Upper lobe of left lung (tissue), 6 donors: ENCODE results near the gene ADGRG1. TPM values are rescaled to one million over a fixed set of nuclear protein-coding genes. Genes with fewer than 3 reads are reported as not detected.

Experiments
- ATAC-seq, 2 donors: fragments of 200-7000 bp; cut with Tn5 transposase; one replicate each; pipeline ENCODE4 v1.9.1; 2022; ENCODE audit warnings: mild to moderate bottlenecking in 2 of 2, moderate library complexity in 2 of 2; ENCODE audit not compliant: low FRiP score in 2 of 2
- DNase-seq, 2 donors: peaks; one replicate each; pipeline ENCODE4 v3.0.0-alpha.2; 2019 to 2020
- H3K27ac ChIP-seq, 4 donors: fragments of 200-600 bp; sonication (generic); one replicate each; pipeline ENCODE4 v1.5.1; 2016 to 2019
- H3K27me3 ChIP-seq, 4 donors: fragments of 200-600 bp; sonication (generic); one replicate each; pipeline ENCODE4 v1.5.1; 2017 to 2019
- H3K36me3 ChIP-seq, 4 donors: fragments of 200-600 bp; sonication (generic); one replicate each; pipeline ENCODE4 v1.5.1; 2016 to 2019
- H3K4me1 ChIP-seq, 4 donors: fragments of 200-600 bp; sonication (generic); one replicate each; pipeline ENCODE4 v1.5.1; 2018 to 2019
- H3K4me3 ChIP-seq, 4 donors: fragments of 200-600 bp; sonication (generic); one replicate each; pipeline ENCODE4 v1.5.1; 2017 to 2019; ENCODE audit warnings: mild to moderate bottlenecking in 2 of 4, moderate library complexity in 1 of 4
- H3K9me3 ChIP-seq, 4 donors: fragments of 200-600 bp; sonication (generic); one replicate each; pipeline ENCODE4 v1.5.1; 2018 to 2019
- EP300 ChIP-seq, 4 donors: sonication (generic); formaldehyde crosslinking; IDR thresholded peaks; one replicate each; pipeline ENCODE4 v1.5.1; 2017; ENCODE audit warnings: antibody characterized with exemption in 4 of 4, control low read depth in 2 of 4
- POLR2A ChIP-seq, 4 donors: fragments of 450-650 bp; IDR thresholded peaks; one replicate each; pipeline ENCODE4 v1.5.1; 2016 to 2017; ENCODE audit warnings: antibody characterized with exemption in 4 of 4, mild to moderate bottlenecking in 2 of 4
- POLR2AphosphoS5 ChIP-seq, 2 donors: sonication (generic); formaldehyde crosslinking; IDR thresholded peaks; one replicate each; pipeline ENCODE4 v1.5.1; 2017; ENCODE audit warnings: antibody characterized with exemption in 2 of 2
- WGBS, 2 donors: methylation state at CpG; one replicate each; pipeline ENCODE4 v1.1.5; 2017 to 2018; 5-methylcytosine and 5-hydroxymethylcytosine counted together
- total RNA-seq, 6 donors: library from RNA; depleted of rRNA in 4 of 6; stranded (reverse); fragments of >200 nt in 4 of 6; gene quantifications; one replicate each; pipeline versions ENCODE4 v1.1.0 to v1.2.1, GENCODE V29; 2016 to 2021
- TF ChIP-seq, protein P1 (sequence below), 6 experiments: fragments of 450-650 bp in 4 of 6; fragments of 200-600 bp in 2 of 6; sonication (generic) in 2 of 6; IDR thresholded peaks; one replicate each; pipeline ENCODE4 v1.5.1; 2016 to 2019; ENCODE audit warnings: antibody characterized with exemption in 6 of 6
- donor health status: DM: no; HTN: no; CAD: no; lungs with moderate emphysema.
- donor health status: DM: no; HTN: yes; CAD: no; lungs with severe emphysema.

Gene ADGRG1
- total RNA-seq, 6 donors from 2014 or later: 34.6 to 89.3 (median 40.4) TPM

DNA sequence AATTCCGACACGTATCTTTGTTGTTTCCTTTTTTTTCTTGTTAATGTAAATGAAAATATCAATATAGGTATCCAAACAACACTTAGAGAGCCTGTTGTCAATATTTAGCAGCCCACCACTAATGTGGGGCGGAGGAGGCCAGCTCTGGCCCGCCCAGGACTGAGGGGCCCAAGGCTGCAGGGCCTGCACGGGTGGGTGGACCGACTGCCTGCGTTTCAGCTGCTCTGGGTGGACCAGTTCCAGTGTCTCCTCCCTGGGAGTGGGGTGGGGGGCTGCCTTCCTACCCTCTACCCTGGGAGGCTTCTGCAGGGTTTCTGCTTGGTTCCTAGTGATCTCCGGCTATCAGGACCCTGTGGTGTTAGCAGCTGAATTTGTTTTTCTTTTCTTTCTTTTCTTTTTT lies 15.9 kb upstream of the ADGRG1 start:
- no peak overlapping the region for H3K27ac ChIP-seq
- no peaks in the 10 kb centered on the region for H3K36me3 ChIP-seq
- WGBS, 2 donors: 91 to 94% methylated on average over 8 of the region's 8 CpGs
- H3K9me3 ChIP-seq: no peaks in the 10 kb centered on the region
- peaks cover 0 to 20% (median 13%) of the 10 kb centered on the region in 4 donors for H3K4me1 ChIP-seq
- no peak overlapping the region for H3K4me3 ChIP-seq
- DNase-seq (peak in 1 of 2 donors; percentile 56), ATAC-seq (no peak)
- TF ChIP-seq POLR2A (IDR thresholded peaks at IDR 0.05) (no peak), EP300 (IDR thresholded peaks at IDR 0.05) (no peak), POLR2AphosphoS5 (IDR thresholded peaks at IDR 0.05) (no peak)
- TF ChIP-seq, protein P1, sequence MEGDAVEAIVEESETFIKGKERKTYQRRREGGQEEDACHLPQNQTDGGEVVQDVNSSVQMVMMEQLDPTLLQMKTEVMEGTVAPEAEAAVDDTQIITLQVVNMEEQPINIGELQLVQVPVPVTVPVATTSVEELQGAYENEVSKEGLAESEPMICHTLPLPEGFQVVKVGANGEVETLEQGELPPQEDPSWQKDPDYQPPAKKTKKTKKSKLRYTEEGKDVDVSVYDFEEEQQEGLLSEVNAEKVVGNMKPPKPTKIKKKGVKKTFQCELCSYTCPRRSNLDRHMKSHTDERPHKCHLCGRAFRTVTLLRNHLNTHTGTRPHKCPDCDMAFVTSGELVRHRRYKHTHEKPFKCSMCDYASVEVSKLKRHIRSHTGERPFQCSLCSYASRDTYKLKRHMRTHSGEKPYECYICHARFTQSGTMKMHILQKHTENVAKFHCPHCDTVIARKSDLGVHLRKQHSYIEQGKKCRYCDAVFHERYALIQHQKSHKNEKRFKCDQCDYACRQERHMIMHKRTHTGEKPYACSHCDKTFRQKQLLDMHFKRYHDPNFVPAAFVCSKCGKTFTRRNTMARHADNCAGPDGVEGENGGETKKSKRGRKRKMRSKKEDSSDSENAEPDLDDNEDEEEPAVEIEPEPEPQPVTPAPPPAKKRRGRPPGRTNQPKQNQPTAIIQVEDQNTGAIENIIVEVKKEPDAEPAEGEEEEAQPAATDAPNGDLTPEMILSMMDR (IDR thresholded peaks at IDR 0.05): no peak
- H3K27me3 ChIP-seq: no peaks in the 10 kb centered on the region

DNA sequence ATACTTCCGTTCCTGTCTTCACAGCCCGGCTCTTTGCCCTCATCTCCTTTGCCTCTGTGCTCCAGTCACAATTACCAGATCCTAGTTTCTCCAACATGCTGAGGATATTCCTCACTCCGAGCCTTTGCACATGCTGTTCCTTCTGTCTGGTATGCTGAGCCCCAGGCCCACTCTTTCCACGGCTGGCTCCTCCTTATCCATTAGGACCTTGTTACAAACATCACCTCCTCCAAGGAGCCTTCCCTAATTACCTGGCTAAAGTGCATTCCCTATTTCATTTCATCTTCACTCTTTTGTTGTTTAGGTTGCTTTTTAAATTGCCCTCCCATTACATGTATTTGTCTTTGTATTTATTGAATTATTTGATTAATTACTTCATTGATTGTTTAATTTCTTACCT lies 14.9 kb upstream of the ADGRG1 start:
- no peak for DNase-seq
- no peaks in the 10 kb centered on the region for H3K36me3 ChIP-seq
- ATAC-seq: no peak
- H3K9me3 ChIP-seq: no peaks in the 10 kb centered on the region
- 63 to 73% methylated on average over 4 of the region's 4 CpGs for WGBS, 2 donors
- H3K27me3 ChIP-seq: no peaks in the 10 kb centered on the region
- H3K4me3 ChIP-seq: no peak overlapping the region
- no peak overlapping the region for H3K27ac ChIP-seq
- H3K4me1 ChIP-seq: peaks cover 0 to 21% (median 13%) of the 10 kb centered on the region in 4 donors
- TF ChIP-seq POLR2AphosphoS5 (IDR thresholded peaks at IDR 0.05): no peak
- no peak for TF ChIP-seq EP300 (IDR thresholded peaks at IDR 0.05)
- TF ChIP-seq, protein P1 (IDR thresholded peaks at IDR 0.05): no peak
- TF ChIP-seq POLR2A (IDR thresholded peaks at IDR 0.05): no peak

DNA sequence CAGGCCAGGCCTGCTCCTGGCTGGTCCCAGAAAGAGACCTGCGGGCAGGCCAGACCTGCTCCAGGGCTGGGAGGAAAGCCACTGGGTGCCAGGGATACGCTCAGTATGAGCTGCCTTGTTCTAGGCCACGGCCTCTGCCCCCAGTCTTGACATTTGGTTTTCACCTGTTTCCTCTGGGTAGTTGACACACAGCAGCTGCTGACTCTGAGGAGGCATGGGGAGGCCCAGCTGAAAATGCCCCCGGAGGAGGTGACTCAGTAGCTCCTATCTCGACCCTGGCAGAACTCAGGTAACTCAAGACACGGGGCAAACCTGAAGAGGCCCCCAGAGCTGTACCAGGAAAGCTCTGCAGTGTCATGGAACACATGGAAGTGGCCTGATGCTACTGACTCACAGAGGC lies 13.9 kb upstream of the ADGRG1 start:
- no peaks in the 10 kb centered on the region for H3K27me3 ChIP-seq
- peaks cover 0 to 16% (median 9%) of the 10 kb centered on the region in 4 donors for H3K4me1 ChIP-seq
- no peak overlapping the region for H3K4me3 ChIP-seq
- 71 to 76% methylated on average over 6 of the region's 6 CpGs for WGBS, 2 donors
- H3K27ac ChIP-seq: no peak overlapping the region
- no peak for DNase-seq
- TF ChIP-seq, protein P1 (IDR thresholded peaks at IDR 0.05): no peak
- no peak for TF ChIP-seq POLR2A (IDR thresholded peaks at IDR 0.05)
- no peak for TF ChIP-seq POLR2AphosphoS5 (IDR thresholded peaks at IDR 0.05)
- TF ChIP-seq EP300 (IDR thresholded peaks at IDR 0.05): no peak
- no peak for ATAC-seq
- H3K36me3 ChIP-seq: no peaks in the 10 kb centered on the region
- no peaks in the 10 kb centered on the region for H3K9me3 ChIP-seq

DNA sequence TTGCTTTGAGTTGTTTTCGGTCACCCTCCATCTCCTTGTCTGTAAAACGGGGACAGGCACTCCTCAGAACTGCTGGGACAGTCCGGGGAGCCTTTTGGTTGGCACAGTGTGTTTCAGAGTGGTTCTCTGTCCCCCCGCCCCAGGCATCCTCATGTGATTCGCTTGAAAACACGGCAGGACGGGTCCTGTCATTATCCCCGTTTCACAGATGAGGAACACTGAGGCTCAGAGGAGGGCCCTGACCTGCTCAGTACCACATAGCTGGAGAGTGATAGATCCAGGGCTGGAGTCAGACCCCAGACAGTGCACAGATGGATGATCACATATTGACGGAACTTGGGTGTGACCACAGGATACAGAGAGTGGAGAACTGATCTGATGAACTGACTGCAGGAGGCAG lies 13.5 kb upstream of the ADGRG1 start:
- no peaks in the 10 kb centered on the region for H3K27me3 ChIP-seq
- TF ChIP-seq EP300 (IDR thresholded peaks at IDR 0.05): no peak
- TF ChIP-seq, protein P1 (IDR thresholded peaks at IDR 0.05): no peak
- TF ChIP-seq POLR2AphosphoS5 (IDR thresholded peaks at IDR 0.05): no peak
- TF ChIP-seq POLR2A (IDR thresholded peaks at IDR 0.05): no peak
- H3K27ac ChIP-seq: no peak overlapping the region
- DNase-seq (no peak), ATAC-seq (no peak)
- no peaks in the 10 kb centered on the region for H3K9me3 ChIP-seq
- H3K4me3 ChIP-seq: no peak overlapping the region
- peaks cover 0 to 12% (median 5%) of the 10 kb centered on the region in 4 donors for H3K4me1 ChIP-seq
- 89 to 92% methylated on average over 9 of the region's 9 CpGs for WGBS, 2 donors
- H3K36me3 ChIP-seq: no peaks in the 10 kb centered on the region

DNA sequence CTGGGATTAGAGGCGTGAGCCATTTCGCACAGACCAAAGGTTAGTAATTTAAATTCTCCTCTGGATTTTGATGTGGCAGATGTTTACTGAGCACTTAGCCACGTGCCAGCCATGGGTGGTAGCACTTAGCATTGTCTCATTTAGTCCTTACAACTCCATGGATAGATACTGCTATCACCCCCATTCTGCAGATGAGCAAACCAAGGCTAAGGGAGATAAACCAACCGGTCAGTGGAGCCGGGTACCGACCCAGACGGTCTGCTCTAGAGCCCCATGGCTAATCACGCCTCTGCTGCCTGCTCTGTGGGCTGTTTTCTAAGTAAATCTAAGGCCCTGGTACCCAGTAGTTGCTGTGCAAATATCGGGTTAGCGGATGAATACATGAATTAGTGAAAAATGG lies 12.6 kb upstream of the ADGRG1 start:
- H3K27me3 ChIP-seq: no peaks in the 10 kb centered on the region
- H3K4me3 ChIP-seq: no peak overlapping the region
- WGBS, 2 donors: 88 to 93% methylated on average over 9 to 10 of the region's 10 CpGs
- H3K27ac ChIP-seq: no peak overlapping the region
- DNase-seq (no peak), ATAC-seq (no peak)
- H3K4me1 ChIP-seq: peaks cover 0 to 14% (median 2%) of the 10 kb centered on the region in 4 donors
- no peaks in the 10 kb centered on the region for H3K36me3 ChIP-seq
- no peak for TF ChIP-seq EP300 (IDR thresholded peaks at IDR 0.05)
- TF ChIP-seq, protein P1 (IDR thresholded peaks at IDR 0.05): no peak
- TF ChIP-seq POLR2A (IDR thresholded peaks at IDR 0.05): no peak
- TF ChIP-seq POLR2AphosphoS5 (IDR thresholded peaks at IDR 0.05): no peak
- no peaks in the 10 kb centered on the region for H3K9me3 ChIP-seq
